DOHH2 (cell line): ENCODE results near the gene CYTH1.

ENCODE experiments used
- CTCF ChIP-seq: fragments of 200-600 bp; sonication (generic); IDR thresholded peaks from one replicate; pipeline ENCODE4 v1.5.1; 2014; ENCODE audit warnings: antibody characterized with exemption, mild to moderate bottlenecking, low read depth, low read length; ENCODE audit not compliant: poor library complexity, severe bottlenecking
- EZH2phosphoT487 ChIP-seq: fragments of 200-600 bp; sonication (generic); IDR thresholded peaks from 2 replicates; pipeline ENCODE4 v1.6.1; 2017; ENCODE audit warnings: borderline replicate concordance, mild to moderate bottlenecking, antibody characterized with exemption, low read length, moderate library complexity, mixed read lengths

- TF ChIP-seq EZH2phosphoT487: no peak
- peak; percentile 55 for TF ChIP-seq CTCF
These were observed 12.8 kb downstream of the CYTH1 start for GRCh38 chr17:78769196-78769773.
